Astrocyte (in vitro differentiated cells and primary cell): Measurements from ENCODE around the gene MGAM2. TPM values are rescaled to one million over a fixed set of nuclear protein-coding genes. Genes with fewer than 3 reads are reported as not detected.

ENCODE experiments used
- DNase-seq: peaks from one replicate; pipeline ENCODE4 v3.0.0-alpha.2; 2010; ENCODE audit warnings: low read depth
- FAIRE-seq: peaks from 2 replicates; lab custom pipeline; 2011; peaks lifted over from hg19 to GRCh38; lab: Jason Lieb, UNC
- H2AFZ ChIP-seq: 2 replicates; pipeline ENCODE4 v1.6.0; 2012; ENCODE audit warnings: low read depth, low read length, inconsistent platforms
- H3K27ac ChIP-seq: 2 replicates; pipeline ENCODE4 v1.5.1; 2011; ENCODE audit warnings: low read depth, low read length, inconsistent platforms
- H3K27me3 ChIP-seq: 2 replicates; pipeline ENCODE4 v1.6.0; 2011; ENCODE audit warnings: low read length, inconsistent platforms; ENCODE audit not compliant: insufficient read depth
- H3K36me3 ChIP-seq: 2 replicates; pipeline ENCODE4 v1.5.1; 2011; ENCODE audit warnings: low read length, inconsistent platforms; ENCODE audit not compliant: insufficient read depth
- H3K4me1 ChIP-seq: 2 replicates; pipeline ENCODE4 v1.5.1; 2011; ENCODE audit warnings: low read length, inconsistent platforms; ENCODE audit not compliant: insufficient read depth
- H3K4me2 ChIP-seq: 2 replicates; pipeline ENCODE4 v1.6.0; 2012; ENCODE audit warnings: low read length, inconsistent platforms
- H3K4me3 ChIP-seq: 2 replicates; pipeline ENCODE4 v1.5.1; 2011; ENCODE audit warnings: low read depth, mild to moderate bottlenecking, low read length, inconsistent platforms; ENCODE audit not compliant: insufficient read depth
- H3K79me2 ChIP-seq: 2 replicates; pipeline ENCODE4 v1.6.0; 2012; ENCODE audit warnings: mild to moderate bottlenecking, low read length, inconsistent platforms; ENCODE audit not compliant: insufficient read depth
- H3K9ac ChIP-seq: 2 replicates; pipeline ENCODE4 v1.6.0; 2012; ENCODE audit warnings: mild to moderate bottlenecking, low read length, inconsistent platforms
- H3K9me3 ChIP-seq: 2 replicates; pipeline ENCODE4 v1.5.1; 2012; ENCODE audit warnings: low read depth, mild to moderate bottlenecking, low read length, inconsistent platforms; ENCODE audit not compliant: insufficient read depth
- H4K20me1 ChIP-seq: 2 replicates; pipeline ENCODE4 v1.6.0; 2012; ENCODE audit warnings: low read length, inconsistent platforms; ENCODE audit not compliant: insufficient read depth
- H3K27ac Mint-ChIP-seq: one replicate; pipeline ENCODE4 v1.8.0; 2021; ENCODE audit warnings: mild to moderate bottlenecking, mixed read lengths; ENCODE audit not compliant: unreplicated experiment
- H3K27me3 Mint-ChIP-seq: one replicate; pipeline ENCODE4 v1.8.0; 2021; ENCODE audit warnings: low read depth, mixed read lengths; ENCODE audit not compliant: unreplicated experiment
- H3K36me3 Mint-ChIP-seq: one replicate; pipeline ENCODE4 v1.8.0; 2021; ENCODE audit warnings: low read depth, mixed read lengths; ENCODE audit not compliant: unreplicated experiment
- H3K4me1 Mint-ChIP-seq: one replicate; pipeline ENCODE4 v1.8.0; 2021; ENCODE audit warnings: low read depth, mixed read lengths; ENCODE audit not compliant: unreplicated experiment
- H3K4me3 Mint-ChIP-seq: one replicate; pipeline ENCODE4 v1.8.0; 2021; ENCODE audit warnings: mild to moderate bottlenecking, moderate library complexity, mixed read lengths; ENCODE audit not compliant: unreplicated experiment
- H3K9me3 Mint-ChIP-seq: one replicate; pipeline ENCODE4 v1.8.0; 2021; ENCODE audit warnings: mild to moderate bottlenecking, mixed read lengths; ENCODE audit not compliant: unreplicated experiment
- EZH2 ChIP-seq: IDR thresholded peaks from 2 replicates; pipeline ENCODE4 v1.6.1; 2012; ENCODE audit warnings: mild to moderate bottlenecking, low read length, inconsistent platforms; ENCODE audit not compliant: insufficient read depth
- total RNA-seq: library from RNA; stranded (reverse); gene quantifications from 2 replicates; pipeline ENCODE4 v1.2.1, GENCODE V29; 2021
- TF ChIP-seq, protein P1 (sequence below): IDR thresholded peaks from 2 replicates; pipeline ENCODE4 v1.5.1; 2011; ENCODE audit warnings: low read depth, mild to moderate bottlenecking, inconsistent platforms, low read length, moderate library complexity; ENCODE audit not compliant: insufficient read depth

MGAM2 gene
- total RNA-seq, 1 donor from 2014 or later = 0.05 TPM

DNA sequence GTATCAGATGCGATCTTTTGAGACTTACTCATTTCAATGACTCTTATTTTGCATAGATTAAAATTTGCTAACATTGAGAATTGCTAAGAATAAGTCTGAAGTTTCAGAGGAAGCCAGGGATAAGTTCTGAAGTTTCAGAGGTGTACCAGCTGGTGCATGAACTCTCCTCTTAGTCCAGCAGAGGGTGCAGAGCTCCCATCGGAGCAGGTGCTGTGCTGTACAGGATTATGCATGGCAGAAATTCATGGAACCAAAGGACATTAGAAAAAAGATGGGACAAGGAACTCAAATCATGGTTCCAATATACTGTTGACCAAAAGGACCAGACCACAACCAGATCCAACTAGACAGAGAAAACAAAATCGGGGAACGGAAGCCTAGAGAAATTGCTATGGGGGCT, 41.9 kb downstream of the MGAM2 start:
- Histone ChIP-seq H3K4me1 (no peaks in the 10 kb centered on the region), H3K36me3 (no peaks in the 10 kb centered on the region), H4K20me1 (no peaks in the 10 kb centered on the region), H2AFZ (no peak overlapping the region), H3K9ac (no peak overlapping the region), H3K4me2 (no peak overlapping the region), H3K27me3 (no peaks in the 10 kb centered on the region), H3K4me3 (no peak overlapping the region), H3K9me3 (no peaks in the 10 kb centered on the region), H3K27ac (no peak overlapping the region), H3K79me2 (no peaks in the 10 kb centered on the region)
- TF ChIP-seq, protein P1, sequence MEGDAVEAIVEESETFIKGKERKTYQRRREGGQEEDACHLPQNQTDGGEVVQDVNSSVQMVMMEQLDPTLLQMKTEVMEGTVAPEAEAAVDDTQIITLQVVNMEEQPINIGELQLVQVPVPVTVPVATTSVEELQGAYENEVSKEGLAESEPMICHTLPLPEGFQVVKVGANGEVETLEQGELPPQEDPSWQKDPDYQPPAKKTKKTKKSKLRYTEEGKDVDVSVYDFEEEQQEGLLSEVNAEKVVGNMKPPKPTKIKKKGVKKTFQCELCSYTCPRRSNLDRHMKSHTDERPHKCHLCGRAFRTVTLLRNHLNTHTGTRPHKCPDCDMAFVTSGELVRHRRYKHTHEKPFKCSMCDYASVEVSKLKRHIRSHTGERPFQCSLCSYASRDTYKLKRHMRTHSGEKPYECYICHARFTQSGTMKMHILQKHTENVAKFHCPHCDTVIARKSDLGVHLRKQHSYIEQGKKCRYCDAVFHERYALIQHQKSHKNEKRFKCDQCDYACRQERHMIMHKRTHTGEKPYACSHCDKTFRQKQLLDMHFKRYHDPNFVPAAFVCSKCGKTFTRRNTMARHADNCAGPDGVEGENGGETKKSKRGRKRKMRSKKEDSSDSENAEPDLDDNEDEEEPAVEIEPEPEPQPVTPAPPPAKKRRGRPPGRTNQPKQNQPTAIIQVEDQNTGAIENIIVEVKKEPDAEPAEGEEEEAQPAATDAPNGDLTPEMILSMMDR = peak; percentile 22
- TF ChIP-seq EZH2 = no peak
- H3K4me3 Mint-ChIP-seq = no peak overlapping the region
- DNase-seq = no peak
- no peaks in the 10 kb centered on the region for H3K27me3 Mint-ChIP-seq
- no peak for FAIRE-seq
- H3K36me3 Mint-ChIP-seq = no peaks in the 10 kb centered on the region
- H3K9me3 Mint-ChIP-seq = no peaks in the 10 kb centered on the region
- no peaks in the 10 kb centered on the region for H3K4me1 Mint-ChIP-seq
- H3K27ac Mint-ChIP-seq = no peak overlapping the region

DNA sequence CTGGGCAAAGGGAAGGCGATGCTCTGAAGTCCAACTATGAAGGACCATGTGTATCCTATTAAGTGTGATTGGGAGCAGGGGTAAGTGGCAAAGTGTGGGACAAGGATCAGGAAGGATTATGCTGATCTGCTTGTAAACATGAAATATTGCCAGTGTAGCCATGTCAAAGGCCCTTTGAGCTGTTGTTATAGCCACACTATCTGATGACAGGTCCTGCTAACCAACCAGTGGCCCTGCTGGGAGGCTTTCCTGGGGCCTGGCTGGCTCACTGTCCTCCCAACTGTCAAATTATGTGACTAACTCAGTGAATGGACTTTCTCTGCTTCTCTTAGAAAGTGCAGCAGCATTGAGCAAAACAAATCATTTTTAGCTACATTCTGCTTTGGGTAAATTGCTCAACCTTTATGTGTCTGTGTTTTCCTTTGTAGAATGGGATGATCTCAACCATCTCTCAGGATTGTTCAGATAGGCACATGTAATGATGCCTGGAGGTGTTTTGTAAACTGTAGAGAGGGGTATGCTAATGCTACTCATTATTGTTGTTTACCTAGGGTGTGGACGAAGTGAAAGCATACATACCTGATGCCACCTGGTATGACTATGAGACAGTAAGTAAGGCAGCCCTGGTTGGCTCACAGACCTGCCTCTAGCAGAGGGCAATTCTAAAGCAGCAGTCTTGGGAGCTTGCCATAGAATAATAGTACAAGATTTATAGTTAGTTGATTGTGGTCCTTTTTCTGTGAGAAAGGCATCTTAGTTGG, 47.4 kb downstream of the MGAM2 start:
- Mint-ChIP-seq H3K27ac (no peak overlapping the region), H3K36me3 (no peaks in the 10 kb centered on the region), H3K4me3 (no peak overlapping the region), H3K4me1 (no peaks in the 10 kb centered on the region), H3K27me3 (peaks cover 5% of the 10 kb centered on the region), H3K9me3 (no peaks in the 10 kb centered on the region)
- TF ChIP-seq EZH2 = no peak
- TF ChIP-seq, protein P1 = no peak
- no peaks in the 10 kb centered on the region for H3K79me2 ChIP-seq
- no peak for FAIRE-seq
- no peaks in the 10 kb centered on the region for H3K4me1 ChIP-seq
- H3K27me3 ChIP-seq = no peaks in the 10 kb centered on the region
- no peaks in the 10 kb centered on the region for H3K9me3 ChIP-seq
- no peak overlapping the region for H3K9ac ChIP-seq
- no peak overlapping the region for H3K4me2 ChIP-seq
- DNase-seq = no peak
- no peak overlapping the region for H3K4me3 ChIP-seq
- H2AFZ ChIP-seq = no peak overlapping the region
- no peaks in the 10 kb centered on the region for H4K20me1 ChIP-seq
- no peak overlapping the region for H3K27ac ChIP-seq
- no peaks in the 10 kb centered on the region for H3K36me3 ChIP-seq

DNA sequence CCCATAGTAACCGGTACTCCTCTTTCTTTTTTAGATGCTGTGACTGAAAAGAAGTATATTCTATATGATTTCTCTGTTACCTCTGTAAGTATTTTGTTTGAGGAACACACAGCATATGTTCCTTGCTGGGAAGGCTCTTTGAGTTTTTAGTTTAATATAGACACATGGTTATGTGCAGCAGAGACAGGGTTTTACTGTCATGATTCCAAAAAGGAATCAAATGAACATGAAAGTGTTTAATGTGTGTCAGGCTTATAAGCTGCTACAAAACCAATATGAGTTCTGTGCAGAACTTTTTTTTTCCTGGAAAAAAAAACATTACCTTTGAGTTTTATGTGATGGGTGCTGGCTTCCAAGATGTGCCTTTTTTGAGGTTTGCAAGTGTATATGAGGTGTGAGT, 50.4 kb downstream of the MGAM2 start:
- no peak overlapping the region for H3K27ac Mint-ChIP-seq

More for the DNA sequence above, 50.4 kb downstream of the MGAM2 start:
- Histone ChIP-seq H4K20me1 (no peaks in the 10 kb centered on the region), H2AFZ (no peak overlapping the region), H3K36me3 (no peaks in the 10 kb centered on the region), H3K79me2 (no peaks in the 10 kb centered on the region), H3K4me2 (no peak overlapping the region), H3K27ac (no peak overlapping the region), H3K27me3 (no peaks in the 10 kb centered on the region), H3K4me3 (no peak overlapping the region), H3K9ac (no peak overlapping the region), H3K9me3 (no peaks in the 10 kb centered on the region), H3K4me1 (no peaks in the 10 kb centered on the region)
- Mint-ChIP-seq H3K27me3 (peaks cover 8% of the 10 kb centered on the region), H3K36me3 (no peaks in the 10 kb centered on the region), H3K4me1 (no peaks in the 10 kb centered on the region), H3K4me3 (no peak overlapping the region), H3K9me3 (no peaks in the 10 kb centered on the region)
- TF ChIP-seq, protein P1 = no peak
- TF ChIP-seq EZH2 = no peak
- no peak for DNase-seq
- no peak for FAIRE-seq
